K562 (cell line): ENCODE measurements around the gene KISS1R. TPM values are rescaled to one million over a fixed set of nuclear protein-coding genes. Genes with fewer than 3 reads are reported as not detected.

Experiments used
- ARNT ChIP-seq, 2 experiments: fragments of 450-650 bp; IDR thresholded peaks; 2 replicates each; pipeline ENCODE4 v1.6.1; 2016; ENCODE audit warnings: mild to moderate bottlenecking in 1 of 2
- CREB3 ChIP-seq: fragments of 450-650 bp; conservative IDR thresholded peaks from 2 replicates; pipeline ENCODE4 v1.6.1; 2016; ENCODE audit warnings: missing genetic modification characterization, low read depth, mild to moderate bottlenecking, missing compliant biosample characterization, moderate library complexity
- EGR1 ChIP-seq: fragments of 450-650 bp; conservative IDR thresholded peaks from 2 replicates; pipeline ENCODE4 v1.6.1; 2017; ENCODE audit warnings: mild to moderate bottlenecking
- FOXP1 ChIP-seq: sonication (generic); formaldehyde crosslinking; IDR thresholded peaks from 2 replicates; pipeline ENCODE4 v1.8.0; 2022; ENCODE audit warnings: mild to moderate bottlenecking, missing genetic modification reagents
- GTF2F1 ChIP-seq: IDR thresholded peaks from 2 replicates; pipeline ENCODE4 v1.6.1; 2011; ENCODE audit warnings: low read depth, low read length, improper control_type of control experiment
- ILK ChIP-seq: fragments of 450-650 bp; IDR thresholded peaks from 2 replicates; pipeline ENCODE4 v1.6.1; 2016; ENCODE audit warnings: missing genetic modification characterization, low read depth, mild to moderate bottlenecking, missing compliant biosample characterization, moderate library complexity, borderline replicate concordance
- KLF1 ChIP-seq: fragments of 450-650 bp; IDR thresholded peaks from 2 replicates; pipeline ENCODE4 v1.6.1; 2016; ENCODE audit warnings: missing genetic modification characterization, missing compliant biosample characterization
- MED1 ChIP-seq: sonication (generic); formaldehyde crosslinking; IDR thresholded peaks from 2 replicates; pipeline ENCODE4 v1.8.1; 2023; ENCODE audit warnings: missing genetic modification reagents, borderline replicate concordance
- MEF2A ChIP-seq: IDR thresholded peaks from 2 replicates; pipeline ENCODE4 v1.6.1; 2011; ENCODE audit warnings: low read depth, mild to moderate bottlenecking, low read length, moderate library complexity; ENCODE audit not compliant: control insufficient read depth
- NELFE ChIP-seq: IDR thresholded peaks from 2 replicates; pipeline ENCODE4 v1.6.1; 2011; ENCODE audit warnings: mild to moderate bottlenecking; ENCODE audit not compliant: insufficient read depth, insufficient read length
- NFE2L1 ChIP-seq: fragments of 450-650 bp; IDR thresholded peaks from 2 replicates; pipeline ENCODE4 v1.6.1; 2016; ENCODE audit warnings: missing genetic modification characterization, low read depth, mild to moderate bottlenecking, missing compliant biosample characterization, moderate library complexity, borderline replicate concordance
- NFIC ChIP-seq: fragments of 450-650 bp; IDR thresholded peaks from 2 replicates; pipeline ENCODE4 v1.6.1; 2017; ENCODE audit warnings: mild to moderate bottlenecking, inconsistent platforms
- RNF219 ChIP-seq: fragments of 250-450 bp; sonication (Bioruptor Pico); IDR thresholded peaks from 2 replicates; pipeline ENCODE4 v1.5.0; 2022; ENCODE audit warnings: mild to moderate bottlenecking
- STAG1 ChIP-seq: sonication (generic); formaldehyde crosslinking; IDR thresholded peaks from 2 replicates; pipeline ENCODE4 v1.5.0; 2020; ENCODE audit warnings: missing genetic modification reagents, borderline replicate concordance
- XRCC5 ChIP-seq: fragments of 200-400 bp; formaldehyde crosslinking; IDR thresholded peaks from 2 replicates; pipeline ENCODE4 v1.6.1; 2017; ENCODE audit warnings: low read depth, mild to moderate bottlenecking, low read length
- ZBTB26 ChIP-seq: fragments of 450-650 bp; formaldehyde crosslinking; IDR thresholded peaks from 2 replicates; pipeline ENCODE4 v1.4.0; 2022; ENCODE audit warnings: missing genetic modification characterization
- ZBTB49 ChIP-seq: sonication (generic); formaldehyde crosslinking; IDR thresholded peaks from 2 replicates; pipeline ENCODE4 v1.8.0; 2022; ENCODE audit warnings: missing genetic modification reagents, mild to moderate bottlenecking, borderline replicate concordance
- ZC3H4 ChIP-seq: sonication (generic); formaldehyde crosslinking; IDR thresholded peaks from 2 replicates; pipeline ENCODE4 v1.9.0; 2021; ENCODE audit warnings: missing genetic modification reagents, borderline replicate concordance
- ZFP91 ChIP-seq: sonication (generic); formaldehyde crosslinking; IDR thresholded peaks from 2 replicates; pipeline ENCODE4 v1.8.0; 2022; ENCODE audit warnings: mild to moderate bottlenecking, missing genetic modification reagents
- ZNF263 ChIP-seq: sonication (generic); formaldehyde crosslinking; IDR thresholded peaks from 2 replicates; pipeline ENCODE4 v1.8.0; 2022; ENCODE audit warnings: mild to moderate bottlenecking, missing genetic modification reagents, borderline replicate concordance
- ZSCAN32 ChIP-seq: fragments of 450-650 bp; formaldehyde crosslinking; IDR thresholded peaks from 2 replicates; pipeline ENCODE4 v1.4.0; 2020; ENCODE audit warnings: mild to moderate bottlenecking, moderate library complexity
- polyA plus RNA-seq, 8 experiments: library from polyadenylated mRNA; depleted of rRNA in 4 of 8; stranded (reverse) in 5 of 8; unstranded in 3 of 8; fragments of >200 nt; fragmentation: Nextera tagmentation in 2 of 8; fragmentation: Illumina TruSeq in 1 of 8; extraction: Ambion mirVana in 2 of 8; extraction: Trizol in 1 of 8; gene quantifications; 2 replicates each; pipeline versions ENCODE4 v1.2.1 to v1.2.3, GENCODE V29; 2011 to 2014; ENCODE audit warnings: inconsistent platforms in 1 of 8, missing spikeins in 1 of 8
- total RNA-seq, 7 experiments: library from RNA; depleted of rRNA in 6 of 7; stranded (reverse); fragments of >200 nt in 6 of 7; fragmentation: Illumina TruSeq in 2 of 7; extraction: Trizol in 2 of 7; gene quantifications; 2 replicates each; pipeline versions ENCODE4 v1.2.1 to v1.2.3, GENCODE V29; 2011 to 2021; ENCODE audit warnings: low replicate concordance in 1 of 7

KISS1R gene
- total and polyA plus RNA-seq, 9 of the 15 experiments (the other 6 are each of a cell fraction or from before 2014, with no cell fraction given), result 0.37 to 39.4 (median 2.0) TPM

- TF ChIP-seq ZBTB26 (CRISPR knock-in tag) (0 out of 2 replicates have a peak, but pooled peaks have one; percentile 5), ZFP91 (CRISPR knock-in tag) (no peak), ILK (tag) (no peak), GTF2F1 (no peak), ZSCAN32 (no peak), MEF2A (0 out of 2 replicates have a peak, but pooled peaks have one; percentile 25), EGR1 (peak; percentile 100), NFIC (peak; percentile 84), STAG1 (no peak), ZC3H4 (CRISPR knock-in tag) (no peak), ZBTB49 (CRISPR knock-in tag) (0 out of 2 replicates have a peak, but pooled peaks have one; percentile 26), MED1 (CRISPR knock-in tag) (no peak), FOXP1 (CRISPR knock-in tag) (peak; percentile 52; the same call in 1 of the 2 replicates), RNF219 (CRISPR knock-in tag) (no peak), NFE2L1 (no peak), KLF1 (peak; percentile 96), NELFE (no peak), XRCC5 (no peak), CREB3 (tag) (no peak), ZNF263 (CRISPR knock-in tag) (peak; percentile 59; the same call in 1 of the 2 replicates), ARNT (IDR thresholded peaks at IDR 0.05) (peak; percentile 81 to 84; a peak in 3 of 4 replicates)
These were observed 27.0 kb downstream of the KISS1R start (continued) for GRCh38 chr19:944171-944567.
